Trophoblast cell (in vitro differentiated cells and primary cell): ENCODE measurements around the gene IRF9.

ENCODE experiments used
- DNase-seq, 2 donors: peaks; one replicate each; pipeline ENCODE4 v3.0.0-alpha.2; 2016
- H2AFZ ChIP-seq: 2 replicates; pipeline ENCODE4 v1.6.1; 2013; ENCODE audit warnings: low read length, moderate library complexity, mild to moderate bottlenecking; ENCODE audit not compliant: insufficient read depth, poor library complexity
- H2AK5ac ChIP-seq: 2 replicates; pipeline ENCODE4 v1.6.1; 2013; ENCODE audit warnings: mild to moderate bottlenecking, low read length
- H2BK120ac ChIP-seq: 2 replicates; pipeline ENCODE4 v1.6.1; 2013; ENCODE audit warnings: low read length, mild to moderate bottlenecking, moderate library complexity; ENCODE audit not compliant: insufficient read depth, poor library complexity
- H2BK12ac ChIP-seq: 2 replicates; pipeline ENCODE4 v1.6.1; 2013; ENCODE audit warnings: mild to moderate bottlenecking, low read length, moderate library complexity
- H2BK5ac ChIP-seq: 2 replicates; pipeline ENCODE4 v1.6.1; 2013; ENCODE audit warnings: low read length, low read depth, moderate library complexity, mild to moderate bottlenecking; ENCODE audit not compliant: poor library complexity
- H3K14ac ChIP-seq: 2 replicates; pipeline ENCODE4 v1.6.1; 2013; ENCODE audit warnings: mild to moderate bottlenecking, low read length
- H3K18ac ChIP-seq: 2 replicates; pipeline ENCODE4 v1.6.1; 2013; ENCODE audit warnings: mild to moderate bottlenecking, low read length
- H3K23ac ChIP-seq: 2 replicates; pipeline ENCODE4 v1.6.1; 2013; ENCODE audit warnings: low read length
- H3K27ac ChIP-seq: 2 replicates; pipeline ENCODE4 v1.5.1; 2013; ENCODE audit warnings: low read depth, mild to moderate bottlenecking, inconsistent platforms, low read length, moderate library complexity
- H3K27me3 ChIP-seq: 2 replicates; pipeline ENCODE4 v1.6.1; 2013; ENCODE audit warnings: inconsistent platforms, mild to moderate bottlenecking, low read length, moderate library complexity; ENCODE audit not compliant: insufficient read depth
- H3K36me3 ChIP-seq, 2 experiments: 1 replicate in 1 of 2; 2 replicates in 1 of 2; pipeline ENCODE4 v1.6.1; 2013; ENCODE audit warnings: low read length in 2 of 2, mild to moderate bottlenecking in 2 of 2, moderate library complexity in 1 of 2; ENCODE audit not compliant: insufficient read depth in 2 of 2, control insufficient read depth in 1 of 2
- H3K4ac ChIP-seq: 2 replicates; pipeline ENCODE4 v1.6.1; 2013; ENCODE audit warnings: low read depth, mild to moderate bottlenecking, low read length, moderate library complexity
- H3K4me1 ChIP-seq, 2 experiments: 1 replicate in 1 of 2; 2 replicates in 1 of 2; pipeline ENCODE4 v1.6.1; 2013; ENCODE audit warnings: low read length in 2 of 2, mild to moderate bottlenecking in 2 of 2, moderate library complexity in 1 of 2; ENCODE audit not compliant: insufficient read depth in 2 of 2, control insufficient read depth in 1 of 2
- H3K4me2 ChIP-seq: 2 replicates; pipeline ENCODE4 v1.6.1; 2013; ENCODE audit warnings: inconsistent platforms, mild to moderate bottlenecking, low read length, moderate library complexity
- H3K4me3 ChIP-seq: 2 replicates; pipeline ENCODE4 v1.5.1; 2013; ENCODE audit warnings: mild to moderate bottlenecking, low read depth, low read length, inconsistent platforms
- H3K79me1 ChIP-seq: one replicate; pipeline ENCODE4 v1.6.1; 2013; ENCODE audit warnings: low read length
- H3K79me2 ChIP-seq: 2 replicates; pipeline ENCODE4 v1.6.1; 2013; ENCODE audit warnings: low read length, mild to moderate bottlenecking; ENCODE audit not compliant: control insufficient read depth, insufficient read depth, poor library complexity
- H3K9ac ChIP-seq: 2 replicates; pipeline ENCODE4 v1.6.1; 2013; ENCODE audit warnings: mild to moderate bottlenecking, low read length
- H3K9me3 ChIP-seq: 2 replicates; pipeline ENCODE4 v1.6.1; 2013; ENCODE audit warnings: low read depth, mild to moderate bottlenecking, control low read depth, inconsistent platforms, low read length; ENCODE audit not compliant: insufficient read depth
- H4K12ac ChIP-seq: 2 replicates; pipeline ENCODE4 v1.6.1; 2013; ENCODE audit warnings: low read depth, mild to moderate bottlenecking, low read length, moderate library complexity
- H4K8ac ChIP-seq: 2 replicates; pipeline ENCODE4 v1.6.1; 2013; ENCODE audit warnings: low read depth, mild to moderate bottlenecking, low read length, moderate library complexity
- H4K91ac ChIP-seq: one replicate; pipeline ENCODE4 v1.6.1; 2013; ENCODE audit warnings: low read depth, mild to moderate bottlenecking, low read length, moderate library complexity
- WGBS: extraction: QIAGEN DNeasy Blood & Tissue Kit; methylation state at CpG from one replicate; pipeline ENCODE4 v1.1.7; 2013; ENCODE audit warnings: missing lambda C conversion rate; ENCODE audit not compliant: insufficient read length, insufficient coverage; ENCODE audit errors: extremely low coverage; 5-methylcytosine and 5-hydroxymethylcytosine counted together

IRF9 gene

GRCh38 chr14:24172261-24172860 lies 11.3 kb downstream of the IRF9 start:
- Histone ChIP-seq H3K9me3 (no peaks in the 10 kb centered on the region), H3K79me2 (no peaks in the 10 kb centered on the region), H3K27me3 (no peaks in the 10 kb centered on the region), H3K4ac (no peak overlapping the region), H2AK5ac (no peak overlapping the region), H4K91ac (peak overlapping the region; percentile 26), H3K14ac (peak overlapping the region; percentile 34), H4K12ac (peak overlapping the region; percentile 63), H2AFZ (peak overlapping the region; percentile 56), H4K8ac (peak overlapping the region; percentile 81), H2BK120ac (no peak overlapping the region), H2BK5ac (no peak overlapping the region), H2BK12ac (no peak overlapping the region), H3K27ac (no peak overlapping the region), H3K79me1 (no peaks in the 10 kb centered on the region), H3K18ac (no peak overlapping the region), H3K9ac (no peak overlapping the region), H3K4me1 (peaks cover 3 to 7% of the 10 kb centered on the region in 2 experiments), H3K36me3 (peaks cover 11 to 17% of the 10 kb centered on the region in 2 experiments), H3K4me3 (peak overlapping the region; percentile 62), H3K4me2 (peak overlapping the region; percentile 67), H3K23ac (no peak overlapping the region)
- no CpG with 5 or more reads among the region's 30 CpGs for WGBS
- DNase-seq = no peak

GRCh38 chr14:24172871-24173281 lies 11.8 kb downstream of the IRF9 start:
- no peak for DNase-seq
- Histone ChIP-seq H3K79me1 (no peaks in the 10 kb centered on the region), H3K18ac (no peak overlapping the region), H3K9ac (no peak overlapping the region), H3K4me1 (peaks cover 3 to 7% of the 10 kb centered on the region in 2 experiments), H3K4me3 (no peak overlapping the region), H3K79me2 (no peaks in the 10 kb centered on the region), H3K4ac (no peak overlapping the region), H3K4me2 (no peak overlapping the region), H3K27ac (no peak overlapping the region), H3K27me3 (no peaks in the 10 kb centered on the region), H3K14ac (no peak overlapping the region), H4K91ac (no peak overlapping the region), H4K12ac (no peak overlapping the region), H4K8ac (no peak overlapping the region), H3K36me3 (peaks cover 15 to 18% of the 10 kb centered on the region in 2 experiments), H3K23ac (no peak overlapping the region), H2BK120ac (no peak overlapping the region), H2BK5ac (no peak overlapping the region), H2AFZ (no peak overlapping the region), H3K9me3 (no peaks in the 10 kb centered on the region), H2AK5ac (no peak overlapping the region), H2BK12ac (no peak overlapping the region)
- no CpG with 5 or more reads among the region's 20 CpGs for WGBS

GRCh38 chr14:24176599-24176998 lies 15.5 kb downstream of the IRF9 start:
- H4K12ac ChIP-seq = no peak overlapping the region
- no peak overlapping the region for H3K23ac ChIP-seq
- no peaks in the 10 kb centered on the region for H3K27me3 ChIP-seq
- H3K36me3 ChIP-seq = peaks cover 47 to 54% of the 10 kb centered on the region in 2 experiments
- H3K4me3 ChIP-seq = no peak overlapping the region
- H3K9me3 ChIP-seq = no peaks in the 10 kb centered on the region
- H3K18ac ChIP-seq = no peak overlapping the region
- no peak overlapping the region for H3K27ac ChIP-seq
- H2BK120ac ChIP-seq = no peak overlapping the region
- H3K4me1 ChIP-seq = peaks cover under 1 to 2% of the 10 kb centered on the region in 2 experiments
- DNase-seq = no peak
- H4K91ac ChIP-seq = no peak overlapping the region
- H3K79me1 ChIP-seq = no peaks in the 10 kb centered on the region
- H3K14ac ChIP-seq = no peak overlapping the region
- no peak overlapping the region for H2BK5ac ChIP-seq
- H4K8ac ChIP-seq = no peak overlapping the region
- H3K4me2 ChIP-seq = no peak overlapping the region
- H2BK12ac ChIP-seq = no peak overlapping the region
- H2AK5ac ChIP-seq = no peak overlapping the region
- no peak overlapping the region for H3K4ac ChIP-seq
- H3K79me2 ChIP-seq = no peaks in the 10 kb centered on the region
- H2AFZ ChIP-seq = no peak overlapping the region
- H3K9ac ChIP-seq = no peak overlapping the region
- no CpG with 5 or more reads among the region's 5 CpGs for WGBS

- Histone ChIP-seq H3K9me3 (no peaks in the 10 kb centered on the region), H2AK5ac (no peak overlapping the region), H2BK120ac (no peak overlapping the region), H3K36me3 (peaks cover 51 to 61% of the 10 kb centered on the region in 2 experiments), H2BK12ac (no peak overlapping the region), H4K8ac (no peak overlapping the region), H3K27me3 (no peaks in the 10 kb centered on the region), H2AFZ (no peak overlapping the region), H3K14ac (no peak overlapping the region), H3K4me3 (no peak overlapping the region), H3K18ac (no peak overlapping the region), H3K79me1 (no peaks in the 10 kb centered on the region), H4K12ac (no peak overlapping the region), H3K27ac (no peak overlapping the region), H3K9ac (no peak overlapping the region), H4K91ac (no peak overlapping the region), H3K4me2 (no peak overlapping the region), H3K4ac (no peak overlapping the region), H3K23ac (no peak overlapping the region), H3K4me1 (no peaks in the 10 kb centered on the region), H3K79me2 (no peaks in the 10 kb centered on the region), H2BK5ac (no peak overlapping the region)
- no CpG with 5 or more reads among the region's 12 CpGs for WGBS
- DNase-seq = no peak
These were observed 16.2 kb downstream of the IRF9 start for GRCh38 chr14:24177041-24177825.
